Tibial nerve (tissue), 4 donors: ENCODE measurements around the gene MBD3L4. TPM values are rescaled to one million over a fixed set of nuclear protein-coding genes. Genes with fewer than 3 reads are reported as not detected.

Experiments
- DNase-seq, 2 donors: peaks; one replicate each; pipeline ENCODE4 v3.0.0-alpha.2; 2019; ENCODE audit warnings: low spot score in 2 of 2
- H3K27ac ChIP-seq, 4 donors: fragments of 200-600 bp; sonication (generic) in 3 of 4; one replicate each; pipeline ENCODE4 v1.5.1; 2017 to 2019; ENCODE audit warnings: mild to moderate bottlenecking in 1 of 4
- H3K27me3 ChIP-seq, 2 donors: fragments of 200-600 bp; sonication (generic) in 1 of 2; one replicate each; pipeline versions ENCODE4 v1.5.1 to v1.6.0; 2017 to 2019
- H3K36me3 ChIP-seq, 3 donors: fragments of 200-600 bp; sonication (generic); one replicate each; pipeline ENCODE4 v1.5.1; 2018 to 2019
- H3K4me1 ChIP-seq, 4 donors: fragments of 200-600 bp; sonication (generic) in 3 of 4; one replicate each; pipeline ENCODE4 v1.5.1; 2017 to 2019
- H3K4me3 ChIP-seq, 4 donors: fragments of 200-600 bp; sonication (generic) in 3 of 4; one replicate each; pipeline ENCODE4 v1.5.1; 2017 to 2019; ENCODE audit warnings: mild to moderate bottlenecking in 1 of 4, moderate library complexity in 1 of 4
- H3K9me3 ChIP-seq, 4 donors: fragments of 200-600 bp; sonication (generic) in 3 of 4; one replicate each; pipeline ENCODE4 v1.5.1; 2017 to 2019
- EP300 ChIP-seq, 2 donors: sonication (generic); formaldehyde crosslinking; IDR thresholded peaks; one replicate each; pipeline ENCODE4 v1.6.1; 2017; ENCODE audit warnings: antibody characterized with exemption in 2 of 2, mild to moderate bottlenecking in 1 of 2
- POLR2A ChIP-seq, 2 donors: fragments of 450-650 bp; IDR thresholded peaks; one replicate each; pipeline ENCODE4 v1.6.1; 2017; ENCODE audit warnings: antibody characterized with exemption in 2 of 2, mild to moderate bottlenecking in 2 of 2, moderate library complexity in 2 of 2
- WGBS, 2 donors: methylation state at CpG; one replicate each; pipeline ENCODE4 v1.1.5; 2018; 5-methylcytosine and 5-hydroxymethylcytosine counted together
- total RNA-seq, 4 donors: library from RNA; depleted of rRNA; stranded (reverse); fragments of >200 nt; gene quantifications; one replicate each; pipeline ENCODE4 v1.1.0, GENCODE V29; 2016
- TF ChIP-seq, protein P1 (sequence below), 5 experiments: fragments of 200-600 bp in 3 of 5; fragments of 450-650 bp in 2 of 5; sonication (generic) in 3 of 5; IDR thresholded peaks; one replicate each; pipeline ENCODE4 v1.5.1; 2016 to 2019; ENCODE audit warnings: antibody characterized with exemption in 5 of 5, mild to moderate bottlenecking in 3 of 5, moderate library complexity in 2 of 5

Gene MBD3L4
- total RNA-seq, 4 donors from 2014 or later, result not detected

DNA sequence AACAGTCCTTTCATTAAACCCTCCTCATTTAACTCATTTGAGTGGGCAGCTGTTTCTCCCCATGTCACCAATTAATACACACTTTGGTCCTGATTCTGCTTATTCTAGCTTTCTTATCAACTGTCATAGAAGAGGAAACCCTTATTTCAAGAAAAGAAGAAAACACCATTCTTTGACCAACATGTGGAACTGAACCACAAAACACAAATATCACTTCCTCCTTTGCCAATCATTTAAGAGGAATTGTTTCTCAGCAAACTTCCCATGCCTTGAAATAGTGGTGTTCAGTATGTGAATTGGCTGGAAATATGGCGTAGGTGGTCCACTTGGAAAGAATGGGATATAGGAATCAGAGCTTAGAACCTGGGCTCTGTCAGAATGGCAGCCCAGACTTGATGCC lies 39.2 kb downstream of the MBD3L4 start:
- Histone ChIP-seq H3K4me1 (no peaks in the 10 kb centered on the region), H3K9me3 (peaks cover 0 to 3% (median 0%) of the 10 kb centered on the region in 4 donors), H3K4me3 (no peak overlapping the region), H3K27ac (no peak overlapping the region), H3K36me3 (no peaks in the 10 kb centered on the region), H3K27me3 (no peaks in the 10 kb centered on the region)
- 38 to 67% methylated on average over 1 of the region's 1 CpG for WGBS, 2 donors
- TF ChIP-seq POLR2A (IDR thresholded peaks at IDR 0.05) (no peak), EP300 (IDR thresholded peaks at IDR 0.05) (no peak)
- TF ChIP-seq, protein P1, sequence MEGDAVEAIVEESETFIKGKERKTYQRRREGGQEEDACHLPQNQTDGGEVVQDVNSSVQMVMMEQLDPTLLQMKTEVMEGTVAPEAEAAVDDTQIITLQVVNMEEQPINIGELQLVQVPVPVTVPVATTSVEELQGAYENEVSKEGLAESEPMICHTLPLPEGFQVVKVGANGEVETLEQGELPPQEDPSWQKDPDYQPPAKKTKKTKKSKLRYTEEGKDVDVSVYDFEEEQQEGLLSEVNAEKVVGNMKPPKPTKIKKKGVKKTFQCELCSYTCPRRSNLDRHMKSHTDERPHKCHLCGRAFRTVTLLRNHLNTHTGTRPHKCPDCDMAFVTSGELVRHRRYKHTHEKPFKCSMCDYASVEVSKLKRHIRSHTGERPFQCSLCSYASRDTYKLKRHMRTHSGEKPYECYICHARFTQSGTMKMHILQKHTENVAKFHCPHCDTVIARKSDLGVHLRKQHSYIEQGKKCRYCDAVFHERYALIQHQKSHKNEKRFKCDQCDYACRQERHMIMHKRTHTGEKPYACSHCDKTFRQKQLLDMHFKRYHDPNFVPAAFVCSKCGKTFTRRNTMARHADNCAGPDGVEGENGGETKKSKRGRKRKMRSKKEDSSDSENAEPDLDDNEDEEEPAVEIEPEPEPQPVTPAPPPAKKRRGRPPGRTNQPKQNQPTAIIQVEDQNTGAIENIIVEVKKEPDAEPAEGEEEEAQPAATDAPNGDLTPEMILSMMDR (IDR thresholded peaks at IDR 0.05), result no peak
- DNase-seq, result no peak

DNA sequence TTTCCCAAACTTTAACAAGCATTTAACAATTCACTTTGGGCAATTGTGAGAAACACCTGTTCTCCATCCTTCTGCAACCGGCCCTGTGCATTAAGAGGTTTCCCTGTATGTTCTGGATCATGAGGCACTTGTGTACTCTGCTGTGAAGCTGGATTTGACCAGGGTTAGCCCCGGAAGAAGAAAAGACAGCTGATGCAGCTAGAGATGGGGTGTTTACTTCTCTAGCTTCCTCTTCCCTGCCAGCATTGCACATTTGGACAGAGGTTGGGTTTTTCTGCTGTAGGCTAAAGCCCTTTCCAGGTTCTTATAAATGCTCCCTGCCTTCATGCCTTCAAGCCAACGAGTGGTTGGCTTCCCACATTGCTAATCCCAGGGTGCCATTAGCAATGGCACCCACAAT lies 39.6 kb downstream of the MBD3L4 start:
- no peak for DNase-seq
- Histone ChIP-seq H3K9me3 (peaks cover 0 to 3% (median 0%) of the 10 kb centered on the region in 4 donors), H3K4me1 (no peaks in the 10 kb centered on the region), H3K27ac (no peak overlapping the region), H3K27me3 (no peaks in the 10 kb centered on the region), H3K36me3 (no peaks in the 10 kb centered on the region), H3K4me3 (no peak overlapping the region)
- WGBS, 2 donors, result 57 to 63% methylated on average over 3 of the region's 3 CpGs
- TF ChIP-seq EP300 (IDR thresholded peaks at IDR 0.05) (no peak), POLR2A (IDR thresholded peaks at IDR 0.05) (no peak)
- TF ChIP-seq, protein P1 (IDR thresholded peaks at IDR 0.05), result no peak

DNA sequence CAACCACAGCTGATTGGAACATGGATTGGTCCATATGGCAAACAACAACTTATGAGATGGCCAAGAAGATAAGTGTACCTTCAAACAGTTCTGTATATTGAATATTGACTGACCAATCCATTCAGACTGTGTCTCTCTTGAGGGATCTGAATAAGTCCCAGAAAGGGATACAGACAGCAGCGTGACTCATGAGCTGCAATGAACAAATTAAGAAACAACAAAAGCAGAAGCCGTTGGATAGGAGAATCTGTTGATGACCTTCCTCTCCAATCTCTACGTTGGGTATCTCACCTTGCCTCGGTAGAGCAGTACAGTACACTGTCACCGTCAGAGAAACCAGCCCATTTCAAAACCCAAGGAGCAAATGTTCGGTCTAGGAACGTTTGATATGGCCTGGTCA lies 40.0 kb downstream of the MBD3L4 start:
- no peaks in the 10 kb centered on the region for H3K27me3 ChIP-seq
- peaks cover 0 to 3% (median 0%) of the 10 kb centered on the region in 4 donors for H3K9me3 ChIP-seq
- no peaks in the 10 kb centered on the region for H3K4me1 ChIP-seq
- WGBS, 2 donors, result 66 to 75% methylated on average over 7 of the region's 7 CpGs
- no peak for TF ChIP-seq POLR2A (IDR thresholded peaks at IDR 0.05)
- TF ChIP-seq EP300 (IDR thresholded peaks at IDR 0.05), result no peak
- TF ChIP-seq, protein P1 (IDR thresholded peaks at IDR 0.05), result no peak
- no peak overlapping the region for H3K27ac ChIP-seq
- H3K36me3 ChIP-seq, result no peaks in the 10 kb centered on the region
- H3K4me3 ChIP-seq, result no peak overlapping the region
- no peak for DNase-seq

DNA sequence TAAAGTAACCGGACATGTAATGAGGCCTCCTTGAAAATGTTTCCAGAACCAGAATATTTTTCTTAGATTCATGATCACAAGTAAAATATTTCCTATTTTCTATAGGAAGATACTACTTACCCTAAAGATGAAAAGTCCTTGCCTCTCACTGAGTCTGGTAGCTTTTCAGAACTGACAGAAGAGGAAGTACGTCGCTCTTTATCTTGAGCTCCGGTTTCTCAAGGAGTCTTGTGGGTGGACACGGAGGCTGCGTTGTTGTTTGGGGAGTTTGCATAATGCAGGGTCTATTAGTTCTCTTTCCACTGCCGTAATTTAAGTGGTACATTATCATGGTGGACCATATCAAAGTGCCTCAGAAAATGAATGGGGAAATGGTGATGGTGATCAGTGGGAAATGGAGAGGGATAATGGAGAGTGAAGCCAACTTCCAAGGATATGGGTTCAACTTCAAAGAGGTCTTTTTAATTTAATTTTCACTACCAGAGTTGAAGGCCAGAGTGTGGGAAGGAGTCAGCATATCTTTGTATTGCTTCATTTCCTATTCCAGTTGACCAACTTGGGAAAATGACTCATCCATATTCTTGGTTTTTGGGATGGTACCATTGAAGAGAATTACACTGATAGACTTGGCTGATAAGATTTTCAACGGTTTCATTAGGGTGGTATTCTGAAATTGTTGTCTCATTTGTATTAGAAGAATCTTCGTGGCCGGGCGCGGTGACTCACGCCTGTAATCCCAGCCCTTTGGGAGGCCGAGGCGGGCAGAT lies 42.1 kb downstream of the MBD3L4 start:
- DNase-seq, result no peak
- 83 to 87% methylated on average over 15 of the region's 15 CpGs for WGBS, 2 donors
- peaks cover 0 to 3% (median 0%) of the 10 kb centered on the region in 4 donors for H3K9me3 ChIP-seq
- TF ChIP-seq, protein P1 (IDR thresholded peaks at IDR 0.05), result no peak
- no peak for TF ChIP-seq EP300 (IDR thresholded peaks at IDR 0.05)
- TF ChIP-seq POLR2A (IDR thresholded peaks at IDR 0.05), result no peak
- H3K27ac ChIP-seq, result no peak overlapping the region
- no peaks in the 10 kb centered on the region for H3K27me3 ChIP-seq
- H3K4me3 ChIP-seq, result no peak overlapping the region
- no peaks in the 10 kb centered on the region for H3K36me3 ChIP-seq
- no peaks in the 10 kb centered on the region for H3K4me1 ChIP-seq

DNA sequence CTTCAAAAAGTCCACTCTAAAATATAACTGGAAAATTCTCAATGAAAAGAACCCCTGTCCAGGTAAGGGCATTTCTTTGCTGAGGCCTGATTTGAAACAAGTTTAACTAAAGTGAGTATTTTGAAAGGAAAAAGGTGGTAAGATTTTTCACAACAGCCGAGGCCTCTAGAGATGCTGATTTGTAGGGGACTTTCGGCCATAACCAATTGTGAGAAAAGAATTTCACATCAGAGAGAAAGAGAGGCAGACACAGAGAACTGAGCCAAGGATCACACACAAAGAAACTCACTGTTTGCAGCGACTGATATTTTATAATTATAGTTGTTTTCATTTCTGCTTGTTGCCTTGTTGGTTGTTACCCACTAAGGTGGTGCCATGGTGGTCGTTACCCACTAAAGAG lies 43.2 kb downstream of the MBD3L4 start:
- Histone ChIP-seq H3K4me3 (no peak overlapping the region), H3K36me3 (no peaks in the 10 kb centered on the region), H3K4me1 (no peaks in the 10 kb centered on the region), H3K27me3 (no peaks in the 10 kb centered on the region), H3K9me3 (no peaks in the 10 kb centered on the region), H3K27ac (no peak overlapping the region)
- no peak for DNase-seq
- 63 to 65% methylated on average over 4 of the region's 4 CpGs for WGBS, 2 donors
- TF ChIP-seq POLR2A (IDR thresholded peaks at IDR 0.05), result no peak
- no peak for TF ChIP-seq EP300 (IDR thresholded peaks at IDR 0.05)
- TF ChIP-seq, protein P1 (IDR thresholded peaks at IDR 0.05), result no peak
